ENCODE measurements around the gene TMPRSS6.

- TF ChIP-seq POLR2A (IDR thresholded peaks at IDR 0.05; ENCODE audit: low read depth, low read length) (no peak), POLR2AphosphoS5 (IDR thresholded peaks at IDR 0.05; ENCODE audit: low read depth, low read length) (no peak)
These were observed 49.4 kb upstream of the TMPRSS6 start for GRCh38 chr22:37158963-37159290.
